Lower lobe of right lung (tissue), 2 donors: ENCODE results near the gene NTF4. TPM values are rescaled to one million over a fixed set of nuclear protein-coding genes. Genes with fewer than 3 reads are reported as not detected.

Source experiments
- ATAC-seq, 2 donors: fragments of 200-7000 bp; cut with Tn5 transposase; one replicate each; pipeline ENCODE4 v1.9.1; 2020 to 2022; ENCODE audit warnings: mild to moderate bottlenecking in 2 of 2, moderate library complexity in 2 of 2
- DNase-seq: peaks from one replicate; pipeline ENCODE4 v3.0.0-alpha.2; 2020
- H3K27ac ChIP-seq: fragments of 200-600 bp; one replicate; pipeline ENCODE4 v1.8.0; 2022
- H3K27me3 ChIP-seq: fragments of 200-600 bp; one replicate; pipeline ENCODE4 v1.8.0; 2022; ENCODE audit warnings: low read depth
- H3K36me3 ChIP-seq: fragments of 200-600 bp; one replicate; pipeline ENCODE4 v1.8.0; 2022; ENCODE audit warnings: mild to moderate bottlenecking
- H3K4me1 ChIP-seq: fragments of 200-600 bp; one replicate; pipeline ENCODE4 v1.8.0; 2022
- H3K4me3 ChIP-seq: fragments of 200-600 bp; one replicate; pipeline ENCODE4 v1.8.0; 2022; ENCODE audit warnings: mild to moderate bottlenecking
- H3K9me3 ChIP-seq: fragments of 200-600 bp; one replicate; pipeline ENCODE4 v1.8.0; 2022
- intact Hi-C: fragments of 100-400 bp; cut with DNase I; formaldehyde crosslinking; loops from one replicate; pipeline ENCODE4 v1.11.0; 2022
- total RNA-seq: library from RNA; stranded (reverse); fragmentation: NEBNext Ultra II Directional; extraction: Animal tissue kit (Norgen Biotek cat#: 25700); gene quantifications from one replicate; pipeline ENCODE4 v1.2.1, GENCODE V29; 2021
- TF ChIP-seq, protein P1 (sequence below): fragments of 200-600 bp; IDR thresholded peaks from one replicate; pipeline ENCODE4 v1.8.0; 2022; ENCODE audit warnings: antibody characterized with exemption, mild to moderate bottlenecking
- donor health status: DM: no; HTN: yes; CAD: no; lungs with severe emphysema.

The NTF4 gene
- total RNA-seq, 1 donor from 2014 or later: 3.1 TPM

DNA sequence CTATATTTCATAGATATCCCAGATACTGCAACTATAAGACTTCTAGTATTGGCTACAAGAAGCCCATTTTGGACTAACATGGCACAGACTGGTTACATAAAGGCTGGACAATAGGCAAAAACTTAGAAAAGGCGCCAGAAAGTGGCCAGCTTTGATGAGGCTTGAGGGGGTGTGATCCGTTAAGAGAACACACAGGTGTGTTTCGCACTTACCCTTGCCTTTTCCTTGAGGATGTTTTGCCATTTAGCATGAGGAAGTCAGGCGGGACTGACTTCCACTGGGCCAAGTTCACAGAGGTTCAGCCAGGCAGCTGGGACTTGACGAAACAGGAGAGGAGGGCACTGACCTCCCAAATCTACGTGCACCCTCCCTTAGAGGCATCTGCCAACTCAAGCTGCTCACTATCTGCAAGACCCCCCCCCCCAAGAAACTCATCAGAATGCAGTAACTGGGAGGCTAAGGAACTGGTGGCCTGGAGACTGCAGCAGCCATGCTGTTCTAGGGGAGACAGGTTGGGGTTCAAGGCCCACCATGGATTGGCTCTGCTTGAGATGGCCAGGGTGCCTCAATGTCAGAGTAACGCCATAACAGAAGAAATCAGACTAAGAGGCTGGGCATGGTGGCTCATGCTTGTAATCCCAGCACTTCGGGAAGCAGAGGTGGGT lies 45.1 kb upstream of the NTF4 start:
- peaks cover 13% of the 10 kb centered on the region for H3K4me1 ChIP-seq
- no peak overlapping the region for H3K27ac ChIP-seq
- intact Hi-C loops: no loop called here
- peaks cover 48% of the 10 kb centered on the region for H3K36me3 ChIP-seq
- no peak overlapping the region for H3K4me3 ChIP-seq
- no peaks in the 10 kb centered on the region for H3K9me3 ChIP-seq
- no peak for DNase-seq
- TF ChIP-seq, protein P1, sequence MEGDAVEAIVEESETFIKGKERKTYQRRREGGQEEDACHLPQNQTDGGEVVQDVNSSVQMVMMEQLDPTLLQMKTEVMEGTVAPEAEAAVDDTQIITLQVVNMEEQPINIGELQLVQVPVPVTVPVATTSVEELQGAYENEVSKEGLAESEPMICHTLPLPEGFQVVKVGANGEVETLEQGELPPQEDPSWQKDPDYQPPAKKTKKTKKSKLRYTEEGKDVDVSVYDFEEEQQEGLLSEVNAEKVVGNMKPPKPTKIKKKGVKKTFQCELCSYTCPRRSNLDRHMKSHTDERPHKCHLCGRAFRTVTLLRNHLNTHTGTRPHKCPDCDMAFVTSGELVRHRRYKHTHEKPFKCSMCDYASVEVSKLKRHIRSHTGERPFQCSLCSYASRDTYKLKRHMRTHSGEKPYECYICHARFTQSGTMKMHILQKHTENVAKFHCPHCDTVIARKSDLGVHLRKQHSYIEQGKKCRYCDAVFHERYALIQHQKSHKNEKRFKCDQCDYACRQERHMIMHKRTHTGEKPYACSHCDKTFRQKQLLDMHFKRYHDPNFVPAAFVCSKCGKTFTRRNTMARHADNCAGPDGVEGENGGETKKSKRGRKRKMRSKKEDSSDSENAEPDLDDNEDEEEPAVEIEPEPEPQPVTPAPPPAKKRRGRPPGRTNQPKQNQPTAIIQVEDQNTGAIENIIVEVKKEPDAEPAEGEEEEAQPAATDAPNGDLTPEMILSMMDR: no peak
- ATAC-seq: no peak
- H3K27me3 ChIP-seq: no peaks in the 10 kb centered on the region

DNA sequence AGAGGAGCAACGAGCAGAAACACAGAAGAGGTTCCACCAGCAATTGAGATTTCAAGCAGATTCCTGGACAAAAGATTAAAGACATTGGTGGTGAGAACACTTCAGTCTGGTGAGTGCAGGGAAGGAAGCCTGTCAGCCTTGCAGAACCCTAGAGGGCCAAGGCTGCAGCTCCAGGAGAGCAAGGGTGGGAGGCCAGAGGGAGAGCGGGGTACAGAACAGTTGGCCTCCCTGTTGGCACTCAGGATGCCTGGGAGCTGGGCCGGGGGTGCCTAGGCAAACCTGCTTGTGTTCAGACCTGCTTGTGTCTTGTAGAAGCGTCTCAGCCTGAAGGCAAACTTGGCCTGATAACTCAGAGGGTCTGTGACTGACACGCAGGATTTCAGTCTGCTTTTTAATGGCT lies 44.4 kb upstream of the NTF4 start:
- peaks cover 54% of the 10 kb centered on the region for H3K36me3 ChIP-seq
- no peaks in the 10 kb centered on the region for H3K27me3 ChIP-seq
- H3K9me3 ChIP-seq: no peaks in the 10 kb centered on the region
- ATAC-seq (no peak), DNase-seq (no peak)
- H3K4me3 ChIP-seq: no peak overlapping the region
- intact Hi-C loops: no loop called here
- no peak overlapping the region for H3K27ac ChIP-seq
- TF ChIP-seq, protein P1: no peak
- peaks cover 13% of the 10 kb centered on the region for H3K4me1 ChIP-seq

DNA sequence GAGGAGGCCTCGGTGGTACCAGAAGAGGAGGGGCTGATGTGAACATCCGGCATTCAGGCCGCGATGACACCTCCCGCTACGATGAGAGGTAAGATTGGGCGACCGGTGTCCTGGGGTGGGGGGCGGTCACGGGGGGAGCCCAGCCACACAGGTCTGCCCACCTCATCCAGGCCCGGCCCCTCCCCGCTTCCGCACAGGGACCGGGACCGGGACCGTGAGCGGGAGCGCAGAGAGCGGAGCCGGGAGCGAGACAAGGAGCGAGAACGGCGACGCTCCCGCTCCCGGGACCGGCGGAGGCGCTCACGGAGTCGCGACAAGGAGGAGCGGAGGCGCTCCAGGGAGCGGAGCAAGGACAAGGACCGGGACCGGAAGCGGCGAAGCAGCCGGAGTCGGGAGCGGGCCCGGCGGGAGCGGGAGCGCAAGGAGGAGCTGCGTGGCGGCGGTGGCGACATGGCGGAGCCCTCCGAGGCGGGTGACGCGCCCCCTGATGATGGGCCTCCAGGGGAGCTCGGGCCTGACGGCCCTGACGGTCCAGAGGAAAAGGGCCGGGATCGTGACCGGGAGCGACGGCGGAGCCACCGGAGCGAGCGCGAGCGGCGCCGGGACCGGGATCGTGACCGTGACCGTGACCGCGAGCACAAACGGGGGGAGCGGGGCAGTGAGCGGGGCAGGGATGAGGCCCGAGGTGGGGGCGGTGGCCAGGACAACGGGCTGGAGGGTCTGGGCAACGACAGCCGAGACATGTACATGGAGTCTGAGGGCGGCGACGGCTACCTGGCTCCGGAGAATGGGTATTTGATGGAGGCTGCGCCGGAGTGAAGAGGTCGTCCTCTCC lies 43.2 kb upstream of the NTF4 start:
- intact Hi-C loops: no loop called here
- H3K4me3 ChIP-seq: no peak overlapping the region
- H3K36me3 ChIP-seq: peaks cover 67% of the 10 kb centered on the region
- no peak overlapping the region for H3K27ac ChIP-seq
- DNase-seq: no peak
- H3K4me1 ChIP-seq: peaks cover 5% of the 10 kb centered on the region
- ATAC-seq: peak in 1 of 2 donors; percentile 5
- TF ChIP-seq, protein P1: no peak
- H3K27me3 ChIP-seq: no peaks in the 10 kb centered on the region
- H3K9me3 ChIP-seq: no peaks in the 10 kb centered on the region

DNA sequence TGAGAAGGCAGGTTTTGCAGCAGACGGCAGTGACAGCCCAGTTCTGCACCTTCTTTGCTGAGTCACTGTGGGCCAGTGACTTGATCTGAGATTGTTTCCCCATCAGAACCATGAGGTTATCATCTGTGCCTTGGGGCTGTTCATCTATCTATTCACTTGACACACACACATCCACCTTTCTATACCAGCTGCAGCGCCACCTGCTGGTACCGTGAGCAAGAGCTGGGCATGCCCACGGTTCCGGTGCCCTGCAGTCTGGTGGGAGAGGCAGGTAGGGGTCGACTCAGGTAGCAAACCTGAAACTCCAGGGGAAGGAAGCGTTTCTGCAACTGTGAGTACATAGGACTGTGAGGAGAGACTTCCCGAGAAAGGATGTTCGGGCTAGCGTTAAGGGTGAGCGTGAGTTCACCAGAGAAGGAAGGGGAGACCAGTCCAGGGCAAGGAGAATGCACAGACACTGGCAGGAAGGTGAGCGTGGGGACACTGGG lies 42.1 kb upstream of the NTF4 start:
- peaks cover 5% of the 10 kb centered on the region for H3K4me1 ChIP-seq
- TF ChIP-seq, protein P1: peak; percentile 76
- H3K27ac ChIP-seq: no peak overlapping the region
- H3K27me3 ChIP-seq: no peaks in the 10 kb centered on the region
- no peaks in the 10 kb centered on the region for H3K9me3 ChIP-seq
- peaks cover 78% of the 10 kb centered on the region for H3K36me3 ChIP-seq
- intact Hi-C loops: no loop called here
- H3K4me3 ChIP-seq: no peak overlapping the region
- ATAC-seq: peak; percentile 16 to 48
- peak; percentile 71 for DNase-seq

DNA sequence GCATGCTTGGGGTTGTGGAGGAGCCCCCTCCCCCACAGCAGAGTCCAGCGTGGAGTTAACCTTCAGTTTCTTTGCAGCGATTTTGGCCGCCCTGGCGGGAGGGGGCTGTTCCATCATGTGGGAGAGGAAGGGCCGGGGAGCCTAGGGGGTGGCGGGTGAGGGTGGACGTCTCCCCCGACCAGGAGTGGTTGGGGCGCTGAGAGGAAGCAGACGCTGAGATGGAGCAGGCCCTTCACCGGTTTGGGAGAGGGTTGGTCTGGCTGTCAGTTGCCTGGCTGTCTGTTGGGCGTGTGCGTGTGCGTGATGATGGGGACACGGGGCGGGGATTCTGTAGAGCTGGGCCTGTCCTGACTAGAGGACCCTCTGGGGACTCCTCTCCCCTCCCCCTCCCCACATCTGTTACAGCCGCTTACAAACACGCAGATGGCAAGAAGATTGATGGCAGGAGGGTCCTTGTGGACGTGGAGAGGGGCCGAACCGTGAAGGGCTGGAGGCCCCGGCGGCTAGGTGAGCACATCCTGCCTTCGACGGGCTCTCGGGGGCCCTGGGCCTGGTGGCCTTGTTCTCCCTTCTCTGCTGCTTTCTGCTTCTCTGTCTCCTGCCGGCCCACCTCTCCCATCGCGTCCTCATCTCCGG lies 39.7 kb upstream of the NTF4 start:
- TF ChIP-seq, protein P1: no peak
- intact Hi-C loops: no loop called here

More for the DNA sequence above, 39.7 kb upstream of the NTF4 start:
- DNase-seq (no peak), ATAC-seq (no peak)
- Histone ChIP-seq H3K27ac (no peak overlapping the region), H3K9me3 (no peaks in the 10 kb centered on the region), H3K4me3 (no peak overlapping the region), H3K27me3 (no peaks in the 10 kb centered on the region), H3K36me3 (peaks cover 100% of the 10 kb centered on the region), H3K4me1 (no peaks in the 10 kb centered on the region)
